Astrocyte of the hippocampus (primary cell): ENCODE measurements around the gene RRP8.

Experiments
- DNase-seq: peaks from one replicate; pipeline ENCODE4 v3.0.0; 2011; ENCODE audit warnings: low read depth, low spot score

Gene RRP8

DNA sequence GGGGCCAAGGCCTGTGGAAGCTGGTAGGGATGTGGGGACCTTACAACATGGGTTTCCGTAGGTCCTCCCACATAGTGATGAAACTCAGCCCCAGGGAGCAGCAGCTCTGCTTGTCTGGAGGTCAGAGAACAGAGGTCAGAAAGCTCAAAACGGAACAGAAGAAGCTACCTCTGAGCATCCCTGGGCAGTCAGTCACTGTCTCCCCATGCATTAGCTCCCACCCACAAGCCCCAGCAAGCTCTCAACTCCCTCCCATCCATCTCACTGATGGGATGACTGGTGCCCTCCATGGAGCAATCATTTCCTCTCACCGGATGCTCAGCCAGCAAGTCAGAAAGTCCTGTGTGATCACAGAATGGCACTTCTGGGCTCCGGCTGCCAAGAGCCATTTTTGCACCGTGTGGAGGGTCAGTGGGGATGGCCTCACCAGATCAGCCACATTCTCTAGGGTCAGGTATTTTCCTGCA lies 13.9 kb upstream of the RRP8 start:
- no peak for DNase-seq

DNA sequence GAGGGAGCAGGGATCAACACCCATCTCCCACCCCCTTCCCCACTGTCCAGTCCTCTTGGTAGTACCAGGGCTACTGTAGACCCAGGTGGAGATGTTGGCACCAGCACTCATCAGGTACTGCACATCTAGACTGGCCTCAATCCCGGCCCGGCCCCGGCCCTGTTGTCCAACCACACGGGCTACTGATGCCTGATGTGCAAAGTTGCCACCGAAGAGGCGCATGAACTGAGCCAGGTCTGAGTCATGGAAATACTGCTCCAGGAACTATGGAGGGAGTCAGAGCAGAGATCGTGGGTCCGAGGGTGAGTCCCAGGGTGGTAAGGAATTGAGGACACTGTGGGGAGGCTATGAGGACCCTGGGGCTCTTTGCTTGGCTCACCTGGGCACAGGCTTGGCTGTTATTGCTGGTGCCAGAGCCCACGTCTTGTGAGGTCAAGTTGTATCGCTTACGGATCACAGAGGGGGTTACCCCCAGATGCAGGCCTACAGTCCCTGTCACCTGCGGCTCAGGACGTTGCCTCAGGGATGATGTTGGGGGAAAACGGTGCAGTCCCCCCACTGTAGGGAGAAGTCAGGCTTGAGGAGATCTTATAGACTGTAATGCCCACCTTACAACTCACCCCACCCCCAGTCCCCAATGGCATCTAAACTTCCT lies 13.3 kb upstream of the RRP8 start:
- DNase-seq, result no peak

DNA sequence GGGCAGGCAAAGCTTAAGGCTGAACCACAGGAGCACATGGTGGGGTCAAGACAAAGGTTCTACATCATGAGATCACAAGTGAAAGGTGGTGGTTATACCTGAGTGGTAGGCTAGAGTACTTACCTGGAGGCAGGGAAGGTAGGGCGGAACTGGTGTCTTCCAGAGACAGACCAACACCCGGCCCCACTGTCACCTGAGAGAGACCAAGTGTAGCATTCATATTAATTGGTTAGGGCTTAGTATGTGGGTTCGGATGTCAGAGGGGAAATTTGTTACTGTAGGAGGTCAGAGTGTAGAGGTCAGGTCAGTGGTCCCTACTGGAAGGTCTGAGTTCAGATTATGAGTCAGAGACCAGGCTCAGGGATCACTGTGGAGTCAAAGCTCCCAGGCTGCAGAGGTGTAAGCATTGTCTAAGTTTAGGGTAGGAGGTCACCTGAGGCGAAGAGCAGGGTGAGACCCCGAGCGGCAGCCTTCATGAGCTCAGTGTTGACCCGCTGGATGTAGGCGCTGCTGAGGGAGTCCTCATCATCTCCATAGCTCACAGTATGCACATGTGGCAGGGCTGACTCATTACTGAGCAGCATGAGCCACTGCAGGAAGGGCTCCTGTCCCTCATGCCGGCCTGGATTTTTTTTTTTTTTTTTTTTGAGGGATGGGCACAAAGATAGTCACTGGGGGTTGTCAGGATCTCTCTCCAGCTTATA lies 12.6 kb upstream of the RRP8 start:
- no peak for DNase-seq

DNA sequence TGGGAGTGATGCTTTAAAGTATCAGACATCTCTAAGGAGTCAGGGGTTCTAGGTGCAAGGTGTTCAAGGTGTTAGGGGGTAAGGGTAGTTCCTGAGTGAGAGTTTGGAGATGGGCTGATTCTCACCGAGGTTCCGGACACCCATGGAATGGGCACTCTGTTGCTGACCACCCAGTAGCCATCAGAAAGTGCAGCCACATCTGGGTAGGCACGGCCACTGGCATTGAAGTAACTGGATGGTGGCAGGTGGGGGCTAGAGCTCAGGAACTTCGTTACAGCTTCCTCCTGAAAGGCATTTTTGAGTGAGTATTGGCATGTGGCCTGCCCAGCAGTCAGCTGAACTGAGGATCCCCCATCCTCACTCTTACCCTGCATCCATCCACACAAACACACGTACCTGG lies 11.6 kb upstream of the RRP8 start:
- no peak for DNase-seq

DNA sequence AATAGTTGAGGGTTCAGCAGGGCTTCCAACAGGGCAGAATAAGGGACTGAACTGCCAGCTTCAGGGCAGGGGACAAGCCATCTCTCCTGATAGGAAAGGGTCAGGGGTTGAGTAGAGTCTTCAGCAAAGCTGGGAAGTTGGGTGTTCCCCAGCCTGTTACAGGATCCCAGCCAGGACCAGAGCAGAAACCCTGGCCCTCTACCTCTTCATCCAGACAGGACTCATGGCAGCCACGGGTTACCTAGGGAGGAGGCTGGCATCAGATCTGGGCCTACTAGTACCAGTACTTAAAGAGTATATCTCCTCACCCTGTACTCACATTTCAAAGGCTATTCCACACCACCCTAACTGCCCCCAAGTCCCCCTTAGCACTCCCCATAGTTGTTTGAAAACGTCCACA lies 11.0 kb upstream of the RRP8 start:
- no peak for DNase-seq

DNA sequence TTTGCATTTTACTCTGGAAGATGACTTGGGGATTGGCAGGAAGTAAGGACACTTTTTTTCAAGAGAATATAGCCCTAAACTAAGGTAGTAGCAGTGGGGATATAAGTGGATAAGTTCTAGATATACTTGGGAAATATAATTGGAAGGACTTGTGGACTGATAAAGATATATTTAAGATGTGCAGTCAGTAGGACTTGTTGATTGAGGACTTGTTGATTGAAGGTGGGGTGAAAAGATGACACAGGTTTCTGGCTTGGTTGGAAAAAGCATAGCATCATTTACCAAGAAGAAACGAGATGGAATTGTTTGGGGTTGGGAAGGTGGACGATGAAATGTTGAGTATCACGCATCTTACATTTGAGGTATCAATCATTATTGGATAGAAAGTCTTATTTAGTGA lies 10.1 kb upstream of the RRP8 start:
- no peak for DNase-seq

DNA sequence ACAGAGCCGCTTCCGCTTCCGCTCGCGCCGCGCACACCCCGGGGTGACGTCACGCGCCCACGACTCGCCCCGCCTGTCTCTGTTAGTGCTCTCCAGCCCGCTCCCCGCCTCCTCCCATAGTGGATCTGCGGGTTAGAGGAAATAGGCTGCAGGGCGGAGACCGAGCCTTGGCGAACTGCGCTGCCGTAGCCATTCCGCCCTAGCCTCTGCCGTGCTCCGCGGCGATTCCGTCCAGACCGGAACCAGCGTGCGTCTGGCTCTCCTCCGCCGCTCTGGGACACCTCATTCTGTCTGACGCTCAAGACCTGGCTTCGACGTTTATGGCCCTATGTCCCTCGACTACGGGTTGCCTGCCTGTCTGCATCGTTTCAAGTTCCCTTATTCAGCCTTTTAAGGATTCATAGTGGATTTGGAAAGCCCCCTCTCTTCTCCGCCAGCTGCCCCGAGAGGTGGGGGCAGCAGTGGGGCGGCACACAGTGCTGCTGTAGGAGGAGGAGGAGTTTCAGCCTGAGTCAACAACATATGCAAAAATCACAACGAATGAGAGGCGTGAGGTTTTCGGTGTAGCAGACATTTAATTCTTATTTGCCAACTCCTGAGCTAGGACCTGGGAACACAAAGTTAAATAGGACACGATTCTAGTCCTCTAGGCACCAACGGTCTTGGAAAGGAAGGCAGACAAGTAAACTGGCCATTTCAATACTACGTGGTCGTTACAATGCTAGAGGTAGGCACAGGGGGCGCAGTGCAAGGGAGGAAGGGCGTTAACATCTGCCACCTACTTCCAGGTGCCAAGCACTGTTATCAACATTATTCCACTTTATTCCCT lies 9.0 kb upstream of the RRP8 start, which contains the start of gene TAF10:
Gene TAF10 (minus strand): TSS at position 4 of the 829 bp plus-strand sequence. CDS start 27 bp downstream, outside the sequence.
- peak; percentile 98 for DNase-seq

DNA sequence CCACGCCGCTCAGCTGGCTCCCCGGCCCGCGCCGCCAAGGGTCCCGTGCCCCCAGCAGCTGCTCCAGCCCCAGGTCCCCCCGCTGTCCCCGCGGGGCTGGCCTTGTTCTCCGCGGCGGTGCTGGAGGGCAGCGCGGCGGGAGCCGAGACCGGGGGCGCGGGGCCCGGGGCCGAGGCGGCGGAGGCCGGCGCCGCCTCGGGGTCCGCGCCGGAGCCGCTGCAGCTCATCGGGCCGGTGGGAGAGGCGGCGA lies 8.5 kb upstream of the RRP8 start:
- no peak for DNase-seq

DNA sequence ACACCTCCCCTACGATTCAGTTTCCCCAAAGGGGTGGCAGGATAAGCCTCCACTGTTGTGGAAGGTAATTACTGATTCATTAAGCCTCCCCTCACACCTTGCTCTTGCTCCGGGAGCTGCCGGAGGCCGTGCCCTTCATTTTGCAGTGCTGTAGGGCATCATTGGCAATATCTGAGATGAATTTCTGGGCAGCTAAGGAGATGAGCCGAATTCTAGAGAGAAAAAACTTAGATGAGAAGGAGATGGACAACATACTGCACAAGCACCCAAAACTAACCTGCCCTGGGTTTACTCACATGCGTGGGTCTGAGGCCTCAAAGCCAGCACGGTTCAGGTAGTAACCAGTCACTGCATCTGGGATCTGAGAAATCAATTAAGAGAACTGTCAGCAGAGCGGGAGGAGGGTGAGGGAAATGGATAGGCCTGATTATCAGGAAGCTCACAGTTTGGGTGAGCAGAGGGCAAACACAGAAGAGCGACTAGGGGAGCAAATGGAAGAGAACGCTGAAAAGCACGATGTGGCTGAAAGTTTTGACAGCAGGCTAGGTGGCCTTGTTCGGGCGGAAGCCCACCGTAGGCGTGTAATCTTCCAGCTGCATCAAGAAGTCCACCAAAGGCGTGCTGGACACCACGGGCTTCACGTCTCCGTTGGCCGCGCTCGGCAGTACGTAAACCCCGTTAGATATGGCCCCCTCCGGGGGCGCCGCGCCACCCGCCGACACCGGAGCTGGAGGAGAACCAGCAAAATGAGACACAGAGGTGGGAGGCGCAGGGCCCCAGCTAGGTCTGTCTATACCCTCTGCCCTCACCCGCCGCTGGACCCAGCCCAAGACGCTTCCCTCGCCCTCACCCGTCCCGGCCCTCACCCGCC lies 7.9 kb upstream of the RRP8 start:
- DNase-seq, result no peak

DNA sequence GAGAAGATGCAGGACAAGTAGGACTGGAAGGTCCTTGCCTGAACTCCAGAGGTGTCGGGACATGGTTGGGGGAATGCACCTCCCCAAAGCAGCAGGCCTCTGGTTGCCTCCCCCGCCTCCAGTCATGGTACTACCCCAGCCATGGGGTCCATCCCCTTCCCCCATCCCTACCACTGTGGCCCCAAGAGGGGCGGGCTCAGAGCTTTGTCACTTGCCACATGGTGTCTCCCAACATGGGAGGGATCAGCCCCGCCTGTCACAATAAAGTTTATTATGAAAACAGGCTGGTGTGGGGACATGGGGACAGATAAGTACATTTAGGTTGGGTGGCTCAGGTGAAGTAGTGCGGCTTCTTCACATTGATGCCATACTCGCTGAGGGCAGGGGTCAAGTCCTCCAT lies 7.2 kb upstream of the RRP8 start:
- DNase-seq, result no peak

DNA sequence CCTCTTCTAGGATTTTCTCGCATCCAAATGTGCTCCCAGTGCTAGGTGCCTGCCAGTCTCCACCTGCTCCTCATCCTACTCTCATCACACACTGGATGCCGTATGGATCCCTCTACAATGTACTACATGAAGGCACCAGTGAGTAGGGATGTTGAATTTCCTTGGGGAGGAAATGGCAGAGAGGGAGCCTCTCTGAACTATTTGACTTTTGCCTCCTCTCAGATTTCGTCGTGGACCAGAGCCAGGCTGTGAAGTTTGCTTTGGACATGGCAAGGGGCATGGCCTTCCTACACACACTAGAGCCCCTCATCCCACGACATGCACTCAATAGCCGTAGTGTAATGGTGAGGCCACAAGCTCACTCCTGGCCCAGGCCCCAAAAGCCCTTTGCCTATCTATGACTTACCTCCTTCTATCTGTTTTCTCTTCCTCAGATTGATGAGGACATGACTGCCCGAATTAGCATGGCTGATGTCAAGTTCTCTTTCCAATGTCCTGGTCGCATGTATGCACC lies 6.1 kb upstream of the RRP8 start:
- no peak for DNase-seq

DNA sequence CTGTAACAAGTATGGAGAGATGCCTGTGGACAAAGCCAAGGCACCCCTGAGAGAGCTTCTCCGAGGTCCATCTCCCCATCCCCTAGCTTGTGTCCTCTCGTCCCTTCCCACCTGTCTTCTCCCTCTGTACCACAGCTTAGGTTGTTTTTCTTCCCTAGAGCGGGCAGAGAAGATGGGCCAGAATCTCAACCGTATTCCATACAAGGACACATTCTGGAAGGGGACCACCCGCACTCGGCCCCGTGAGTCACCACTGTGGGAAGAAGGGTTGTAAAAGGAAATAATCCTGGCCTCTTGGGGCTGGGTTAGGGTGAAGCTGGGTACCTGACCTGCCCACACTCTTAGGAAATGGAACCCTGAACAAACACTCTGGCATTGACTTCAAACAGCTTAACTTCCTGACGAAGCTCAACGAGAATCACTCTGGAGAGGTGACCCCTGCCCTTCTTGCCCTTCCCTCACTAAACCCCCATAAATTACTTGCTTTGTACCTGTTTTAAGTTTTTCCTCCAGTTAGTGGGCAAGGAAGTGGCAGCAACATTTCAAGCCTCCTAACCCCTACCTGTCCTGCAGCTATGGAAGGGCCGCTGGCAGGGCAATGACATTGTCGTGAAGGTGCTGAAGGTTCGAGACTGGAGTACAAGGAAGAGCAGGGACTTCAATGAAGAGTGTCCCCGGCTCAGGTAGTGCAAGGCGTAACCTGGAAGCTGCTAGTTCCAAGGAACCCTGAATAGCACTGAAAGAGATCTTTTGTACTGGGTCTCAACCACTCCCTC lies 5.5 kb upstream of the RRP8 start:
- DNase-seq, result no peak

DNA sequence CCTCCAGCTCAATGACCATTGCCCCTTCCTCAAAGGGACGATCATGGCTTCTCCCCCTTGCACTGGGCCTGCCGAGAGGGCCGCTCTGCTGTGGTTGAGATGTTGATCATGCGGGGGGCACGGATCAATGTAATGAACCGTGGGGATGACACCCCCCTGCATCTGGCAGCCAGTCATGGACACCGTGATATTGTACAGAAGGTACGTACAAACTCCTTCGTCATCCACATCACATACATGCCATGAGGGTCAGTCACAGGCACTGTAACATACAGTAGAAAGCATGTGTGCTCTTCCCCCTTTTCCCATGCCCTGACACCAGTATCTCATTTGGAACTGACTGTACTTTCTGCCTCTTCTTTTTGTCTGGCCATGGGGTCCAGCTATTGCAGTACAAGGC lies 4.6 kb upstream of the RRP8 start:
- DNase-seq, result no peak

DNA sequence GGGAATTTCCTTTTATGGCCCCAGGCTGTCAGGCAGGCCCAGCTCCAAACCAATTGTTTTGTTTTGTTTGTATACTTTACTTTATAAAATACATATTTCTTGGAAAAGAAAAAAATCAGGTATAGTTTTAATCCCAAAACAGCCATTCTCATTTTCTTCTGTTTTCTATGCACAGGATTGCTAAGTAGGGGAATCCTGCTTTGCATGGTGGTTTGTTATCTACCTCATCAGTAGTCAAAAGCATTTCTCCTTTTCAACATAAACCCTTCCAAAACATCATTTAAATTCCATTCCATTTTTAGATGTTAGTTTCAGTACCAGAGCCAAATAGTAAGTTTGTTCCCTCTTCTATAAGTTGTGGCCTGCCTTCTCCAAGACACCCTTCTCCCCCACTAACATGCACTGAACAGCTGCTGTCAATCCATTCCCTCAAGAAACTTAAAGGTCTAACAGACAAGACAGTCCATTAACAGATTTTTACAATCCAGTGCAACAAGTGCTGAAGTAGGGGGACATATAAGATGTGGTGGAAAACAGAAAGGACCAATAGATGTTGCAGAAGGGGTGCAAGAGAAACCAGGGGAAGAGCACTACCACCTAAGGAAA lies 3.9 kb upstream of the RRP8 start:
- DNase-seq, result no peak

DNA sequence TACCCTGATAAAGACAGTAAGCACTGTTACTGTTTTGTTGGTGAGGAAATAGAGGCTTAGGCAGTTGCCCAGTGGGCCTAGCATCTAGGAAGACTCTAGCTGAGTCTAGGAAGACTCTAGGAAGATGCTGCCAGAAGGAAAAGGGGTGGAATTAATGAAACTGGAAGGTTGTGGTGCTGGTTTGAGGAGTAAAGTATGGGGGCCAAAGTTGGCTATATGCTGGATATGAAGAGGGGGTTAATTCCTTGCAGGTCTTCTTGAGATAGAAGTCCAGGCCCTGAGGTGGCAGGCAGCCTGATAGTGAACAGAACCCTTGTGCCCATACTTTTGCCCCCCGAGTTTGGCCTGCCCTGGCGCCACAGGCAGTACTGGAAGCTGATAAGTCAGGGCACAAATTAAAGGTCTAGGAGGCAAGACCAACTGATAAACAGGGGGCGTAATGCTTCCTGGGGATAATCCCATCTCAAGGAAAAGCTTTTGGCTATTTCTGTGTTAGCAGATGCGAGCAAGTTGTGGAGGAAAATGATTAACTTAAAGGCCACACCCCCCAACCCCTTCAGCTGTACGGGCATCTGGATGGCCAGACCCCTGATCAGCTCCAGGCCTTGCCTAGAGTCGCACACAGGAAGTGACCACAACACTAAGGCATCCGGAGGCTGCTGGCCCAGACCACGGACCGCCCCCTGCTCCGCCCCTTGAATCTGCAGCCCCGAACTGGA lies 3.2 kb upstream of the RRP8 start:
- DNase-seq, result peak; percentile 96

DNA sequence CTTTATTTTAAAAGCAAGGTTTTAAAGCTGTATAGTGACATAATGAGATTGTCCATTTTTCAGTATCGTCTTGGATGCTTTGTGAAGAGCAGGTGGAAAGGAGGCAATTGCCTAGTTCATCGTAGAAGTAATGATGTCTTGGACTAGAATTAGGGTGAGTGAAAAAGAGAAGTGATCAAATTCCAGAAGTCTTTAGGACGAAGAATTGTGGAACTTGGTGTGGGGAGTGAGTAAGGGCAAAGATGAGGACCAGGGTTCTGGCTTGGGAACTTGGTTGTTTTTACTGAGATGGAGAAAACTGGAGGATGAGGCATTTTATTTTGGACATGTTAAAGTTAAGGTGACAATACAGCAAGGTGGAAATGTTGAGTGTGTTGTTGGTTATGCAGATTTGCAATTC lies 1.4 kb upstream of the RRP8 start:
- no peak for DNase-seq

DNA sequence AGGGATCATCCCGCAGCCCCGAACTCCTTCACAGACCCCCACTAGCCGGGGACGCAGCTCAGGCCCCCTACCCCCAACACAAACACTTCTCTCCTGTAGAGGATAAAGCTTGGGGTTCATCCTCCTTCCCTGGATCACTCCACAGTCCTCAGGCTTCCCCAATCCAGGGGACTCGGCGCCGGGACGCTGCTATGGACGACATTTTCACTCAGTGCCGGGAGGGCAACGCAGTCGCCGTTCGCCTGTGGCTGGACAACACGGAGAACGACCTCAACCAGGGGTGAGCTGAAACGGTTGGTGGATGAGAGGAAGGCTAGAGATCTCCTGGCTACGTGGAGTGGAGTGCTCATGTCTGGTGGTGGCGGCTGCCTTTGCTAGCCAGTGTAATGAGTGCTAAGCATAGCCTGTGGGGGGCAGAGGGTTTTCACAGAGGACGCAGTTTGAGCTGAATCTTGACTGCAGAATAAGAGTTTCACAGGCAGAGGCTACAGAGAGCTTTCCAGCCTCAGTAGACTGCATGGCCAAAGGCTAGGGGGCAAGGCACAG lies 738 bp upstream of the RRP8 start:
- DNase-seq, result peak; percentile 81

DNA sequence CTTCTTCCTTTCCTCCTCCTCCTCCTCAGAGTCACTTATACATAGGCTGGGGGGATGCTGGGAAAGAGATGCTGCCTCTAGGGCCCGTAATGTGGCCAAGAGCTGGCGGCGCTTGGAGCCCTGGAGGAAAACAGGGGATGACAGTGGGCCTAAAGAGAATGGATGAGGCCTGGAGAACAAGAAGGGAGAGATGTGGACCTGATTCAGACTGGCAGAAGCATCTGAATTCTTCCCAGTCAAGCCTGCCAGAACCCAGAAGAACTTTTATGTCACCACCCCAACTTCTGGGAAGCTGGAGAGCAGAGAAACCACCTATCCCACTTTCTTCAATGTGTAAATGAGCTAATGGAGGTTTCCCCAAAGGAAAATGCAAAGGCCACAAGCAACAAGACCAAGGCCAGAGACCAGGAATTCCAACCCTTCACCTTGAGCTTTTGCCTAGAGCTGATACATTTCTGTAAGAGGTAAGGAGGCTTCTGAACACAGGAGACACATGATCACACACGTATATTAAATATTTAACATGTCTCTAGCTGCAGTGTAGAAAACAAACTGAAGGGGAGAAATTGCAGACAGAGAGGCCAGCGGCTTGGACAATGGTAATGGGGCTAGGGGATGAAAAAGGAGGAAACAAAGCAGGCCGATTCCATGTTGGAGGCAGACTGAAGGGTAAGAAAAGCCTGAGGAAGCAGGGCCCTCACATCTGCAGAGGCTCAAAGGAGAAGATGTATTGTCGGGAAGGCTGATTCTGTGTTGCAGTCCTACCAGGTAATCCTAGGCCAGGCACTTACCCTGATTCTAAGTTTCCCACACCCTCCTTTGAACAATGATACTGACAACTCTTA lies 1.1 kb downstream of the RRP8 start:
- no peak for DNase-seq

DNA sequence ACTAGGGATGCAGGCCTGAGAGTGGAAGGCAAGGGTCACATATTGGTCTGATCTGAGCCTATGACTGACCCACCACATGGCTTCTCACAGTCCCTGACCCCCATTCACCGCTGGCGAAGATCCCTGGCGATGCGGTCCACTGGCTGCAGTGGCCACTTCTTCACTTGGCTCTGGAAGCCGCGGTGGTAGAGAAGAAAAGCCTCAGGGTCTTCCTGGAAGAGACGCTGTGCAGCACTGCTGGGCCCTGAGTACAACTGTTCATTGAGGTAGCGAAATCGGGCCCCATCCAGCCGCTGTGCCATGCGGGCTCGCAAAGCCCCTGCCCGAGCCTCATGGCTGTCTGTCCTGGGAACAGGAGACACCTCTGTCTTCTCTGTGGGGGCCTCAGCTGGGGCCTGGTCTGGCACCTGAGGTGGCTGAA lies 2.4 kb downstream of the RRP8 start:
- DNase-seq, result no peak
